K562 (cell line): Measurements from ENCODE around the gene EFHC1. TPM values are rescaled to one million over a fixed set of nuclear protein-coding genes. Genes with fewer than 3 reads are reported as not detected.

ENCODE experiments used
- BRD4 ChIP-seq: fragments of 200-600 bp; sonication (generic); IDR thresholded peaks from 2 replicates; pipeline ENCODE4 v1.6.1; 2017; ENCODE audit warnings: inconsistent platforms
- EGR1 ChIP-seq: fragments of 450-650 bp; conservative IDR thresholded peaks from 2 replicates; pipeline ENCODE4 v1.6.1; 2017; ENCODE audit warnings: mild to moderate bottlenecking
- FOXK1 ChIP-seq: sonication (generic); formaldehyde crosslinking; IDR thresholded peaks from 2 replicates; pipeline ENCODE4 v1.8.0; 2022; ENCODE audit warnings: missing genetic modification reagents, mild to moderate bottlenecking, borderline replicate concordance
- KAT2B ChIP-seq: IDR thresholded peaks from one replicate; pipeline ENCODE4 v1.6.1; 2012; ENCODE audit warnings: low read depth, mild to moderate bottlenecking, control low read depth, inconsistent platforms, low read length, moderate library complexity
- MAFK ChIP-seq: IDR thresholded peaks from 2 replicates; pipeline ENCODE4 v1.6.1; 2011; ENCODE audit warnings: low read length, improper control_type of control experiment
- TRIM28 ChIP-seq: fragments of 450-650 bp; IDR thresholded peaks from 2 replicates; pipeline ENCODE4 v1.6.1; 2017
- ZBTB33 ChIP-seq: sonication (generic); formaldehyde crosslinking; IDR thresholded peaks from 2 replicates; pipeline ENCODE4 v1.8.1; 2023; ENCODE audit warnings: mild to moderate bottlenecking, missing genetic modification reagents
- ZNF280B ChIP-seq: fragments of 250-450 bp; sonication (Bioruptor Pico); IDR thresholded peaks from 2 replicates; pipeline ENCODE4 v1.5.1; 2021; ENCODE audit warnings: mild to moderate bottlenecking
- ZNF318 ChIP-seq, 2 experiments: fragments of 450-650 bp; IDR thresholded peaks; 2 replicates each; pipeline ENCODE4 v1.6.1; 2016; ENCODE audit warnings: mild to moderate bottlenecking in 2 of 2, borderline replicate concordance in 1 of 2, low read depth in 1 of 2, moderate library complexity in 1 of 2
- polyA plus RNA-seq, 8 experiments: library from polyadenylated mRNA; depleted of rRNA in 4 of 8; stranded (reverse) in 5 of 8; unstranded in 3 of 8; fragments of >200 nt; fragmentation: Nextera tagmentation in 2 of 8; fragmentation: Illumina TruSeq in 1 of 8; extraction: Ambion mirVana in 2 of 8; extraction: Trizol in 1 of 8; gene quantifications; 2 replicates each; pipeline versions ENCODE4 v1.2.1 to v1.2.3, GENCODE V29; 2011 to 2014; ENCODE audit warnings: inconsistent platforms in 1 of 8, missing spikeins in 1 of 8
- total RNA-seq, 7 experiments: library from RNA; depleted of rRNA in 6 of 7; stranded (reverse); fragments of >200 nt in 6 of 7; fragmentation: Illumina TruSeq in 2 of 7; extraction: Trizol in 2 of 7; gene quantifications; 2 replicates each; pipeline versions ENCODE4 v1.2.1 to v1.2.3, GENCODE V29; 2011 to 2021; ENCODE audit warnings: low replicate concordance in 1 of 7

EFHC1 gene
- total and polyA plus RNA-seq, 9 of the 15 experiments (the other 6 are each of a cell fraction or from before 2014, with no cell fraction given): 9.5 to 31.0 (median 14.9) TPM

GRCh38 chr6:52405243-52405642 is 14.9 kb upstream of the EFHC1 start (continued):
- no peak for TF ChIP-seq ZNF318 (IDR thresholded peaks at IDR 0.05; ENCODE audit: borderline replicate concordance in 1 of 2, low read depth in 1 of 2)
- no peak for TF ChIP-seq KAT2B
- TF ChIP-seq ZBTB33: no peak
- TF ChIP-seq EGR1: no peak
- TF ChIP-seq BRD4: no peak
- no peak for TF ChIP-seq TRIM28
- no peak for TF ChIP-seq FOXK1 (CRISPR knock-in tag)
- no peak for TF ChIP-seq ZNF280B (CRISPR knock-in tag)
- no peak for TF ChIP-seq MAFK
